CD14-positive monocyte (primary cell): ENCODE data around the gene LGR4. TPM values are rescaled to one million over a fixed set of nuclear protein-coding genes. Genes with fewer than 3 reads are reported as not detected.

Source experiments
- DNase-seq, 3 donors: peaks; one replicate each; pipeline ENCODE4 v3.0.0-alpha.2; 2011 to 2022
- H2AFZ ChIP-seq: 2 replicates; pipeline ENCODE4 v1.6.0; 2012; ENCODE audit warnings: mild to moderate bottlenecking, low read depth, low read length, inconsistent platforms; ENCODE audit not compliant: insufficient read depth, poor library complexity, severe bottlenecking
- H3K27ac ChIP-seq, 2 donors: 1 replicate in 1 of 2; 2 replicates in 1 of 2; pipeline ENCODE4 v1.5.1; 2012 to 2013; ENCODE audit warnings: low read length in 2 of 2, control low read depth in 1 of 2, inconsistent platforms in 1 of 2, low read depth in 1 of 2, mild to moderate bottlenecking in 1 of 2
- H3K27me3 ChIP-seq, 2 donors: one replicate each; pipeline versions ENCODE4 v1.6.0 to v1.6.1; 2011 to 2013; ENCODE audit warnings: low read length in 2 of 2; ENCODE audit not compliant: control insufficient read depth in 2 of 2, insufficient read depth in 2 of 2
- H3K36me3 ChIP-seq, 2 donors: replicated peaks in 1 of 2; 1 replicate in 1 of 2; 2 replicates in 1 of 2; pipeline versions ENCODE4 v1.5.1 to v1.6.1; 2012 to 2013; ENCODE audit warnings: low read length in 2 of 2, control low read depth in 1 of 2, inconsistent platforms in 1 of 2, mild to moderate bottlenecking in 1 of 2; ENCODE audit not compliant: insufficient read depth in 2 of 2, control insufficient read depth in 1 of 2
- H3K4me1 ChIP-seq, 2 donors: 1 replicate in 1 of 2; 2 replicates in 1 of 2; pipeline versions ENCODE4 v1.5.1 to v1.6.1; 2012 to 2013; ENCODE audit warnings: low read length in 2 of 2, control low read depth in 1 of 2, inconsistent platforms in 1 of 2, mild to moderate bottlenecking in 1 of 2, moderate library complexity in 1 of 2; ENCODE audit not compliant: insufficient read depth in 2 of 2, control insufficient read depth in 1 of 2
- H3K4me2 ChIP-seq: replicated peaks from 2 replicates; pipeline ENCODE3; 2012; ENCODE audit warnings: low read length, moderate library complexity, mild to moderate bottlenecking; ENCODE audit not compliant: poor library complexity, severe bottlenecking; ENCODE audit errors: extremely low read depth
- H3K4me3 ChIP-seq, 3 experiments: fragments of 200-600 bp in 1 of 3; sonication (generic) in 1 of 3; replicated peaks in 1 of 3; 1 replicate in 2 of 3; 2 replicates in 1 of 3; pipeline ENCODE4 v1.5.1; 2011 to 2013; ENCODE audit warnings: low read length in 3 of 3, mild to moderate bottlenecking in 3 of 3, control low read depth in 2 of 3, low read depth in 2 of 3, inconsistent platforms in 1 of 3, moderate library complexity in 1 of 3
- H3K79me2 ChIP-seq: 2 replicates; pipeline ENCODE4 v1.6.0; 2012; ENCODE audit warnings: mild to moderate bottlenecking, control low read depth, inconsistent platforms, low read length, moderate library complexity; ENCODE audit not compliant: insufficient read depth
- H3K9ac ChIP-seq: 2 replicates; pipeline ENCODE4 v1.6.0; 2017; ENCODE audit warnings: low read length, mild to moderate bottlenecking; ENCODE audit not compliant: insufficient read depth, poor library complexity, severe bottlenecking
- H3K9me3 ChIP-seq, 2 donors: replicated peaks in 1 of 2; 1 replicate in 1 of 2; 2 replicates in 1 of 2; pipeline versions ENCODE4 v1.5.1 to v1.6.1; 2012 to 2013; ENCODE audit warnings: low read length in 2 of 2, control low read depth in 1 of 2; ENCODE audit not compliant: control insufficient read depth in 1 of 2, insufficient read depth in 1 of 2
- H4K20me1 ChIP-seq: 2 replicates; pipeline ENCODE4 v1.6.0; 2012; ENCODE audit warnings: mild to moderate bottlenecking, low read length, control low read depth, moderate library complexity; ENCODE audit not compliant: insufficient read depth
- H3K27ac Mint-ChIP-seq, 7 donors: one replicate each; pipeline ENCODE4 v1.8.0; 2020; ENCODE audit warnings: mild to moderate bottlenecking in 7 of 7, mixed read lengths in 7 of 7, moderate library complexity in 6 of 7, inconsistent platforms in 2 of 7
- H3K27me3 Mint-ChIP-seq, 3 donors: one replicate each; pipeline ENCODE4 v1.8.0; 2021 to 2022; ENCODE audit warnings: low read depth in 3 of 3, mild to moderate bottlenecking in 3 of 3, mixed read lengths in 3 of 3, moderate library complexity in 3 of 3, inconsistent platforms in 1 of 3
- H3K36me3 Mint-ChIP-seq, 2 donors: one replicate each; pipeline ENCODE4 v1.8.0; 2020; ENCODE audit warnings: mixed read lengths in 2 of 2, inconsistent platforms in 1 of 2, mild to moderate bottlenecking in 1 of 2
- H3K4me1 Mint-ChIP-seq: one replicate; pipeline ENCODE4 v1.8.0; 2020; ENCODE audit warnings: mild to moderate bottlenecking, mixed read lengths
- H3K4me3 Mint-ChIP-seq, 2 donors: one replicate each; pipeline ENCODE4 v1.8.0; 2020; ENCODE audit warnings: mild to moderate bottlenecking in 2 of 2, mixed read lengths in 2 of 2, moderate library complexity in 1 of 2
- H3K9me3 Mint-ChIP-seq, 7 donors: one replicate each; pipeline ENCODE4 v1.8.0; 2020 to 2022; ENCODE audit warnings: mixed read lengths in 7 of 7, mild to moderate bottlenecking in 6 of 7, moderate library complexity in 6 of 7, inconsistent platforms in 2 of 7
- WGBS: methylation state at CpG from one replicate; pipeline ENCODE4 v1.1.5; 2013; ENCODE audit warnings: missing lambda C conversion rate; ENCODE audit not compliant: insufficient coverage; 5-methylcytosine and 5-hydroxymethylcytosine counted together
- intact Hi-C, 2 donors: fragments of 100-400 bp; cut with micrococcal nuclease; formaldehyde crosslinking; loops; one replicate each; pipeline versions ENCODE4 v1.15.0 to v1.15.1; 2023
- polyA plus RNA-seq, 3 donors: library from polyadenylated mRNA; depleted of rRNA in 1 of 3; unstranded in 2 of 3; stranded (reverse) in 1 of 3; fragments of 300-500 nt in 2 of 3; fragments of >200 nt in 1 of 3; fragmentation: Illumina TruSeq in 2 of 3; gene quantifications; 1 replicate in 2 of 3; 2 replicates in 1 of 3; pipeline ENCODE4 v1.2.3, GENCODE V29; 2012 to 2021
- TF ChIP-seq, protein P1 (sequence below): fragments of 200-600 bp; IDR thresholded peaks from one replicate; pipeline ENCODE4 v1.8.0; 2022; ENCODE audit warnings: antibody characterized with exemption, mild to moderate bottlenecking

LGR4 gene
- polyA plus RNA-seq, 3 donors, result 0.67 to 0.92 (median 0.72) TPM

DNA sequence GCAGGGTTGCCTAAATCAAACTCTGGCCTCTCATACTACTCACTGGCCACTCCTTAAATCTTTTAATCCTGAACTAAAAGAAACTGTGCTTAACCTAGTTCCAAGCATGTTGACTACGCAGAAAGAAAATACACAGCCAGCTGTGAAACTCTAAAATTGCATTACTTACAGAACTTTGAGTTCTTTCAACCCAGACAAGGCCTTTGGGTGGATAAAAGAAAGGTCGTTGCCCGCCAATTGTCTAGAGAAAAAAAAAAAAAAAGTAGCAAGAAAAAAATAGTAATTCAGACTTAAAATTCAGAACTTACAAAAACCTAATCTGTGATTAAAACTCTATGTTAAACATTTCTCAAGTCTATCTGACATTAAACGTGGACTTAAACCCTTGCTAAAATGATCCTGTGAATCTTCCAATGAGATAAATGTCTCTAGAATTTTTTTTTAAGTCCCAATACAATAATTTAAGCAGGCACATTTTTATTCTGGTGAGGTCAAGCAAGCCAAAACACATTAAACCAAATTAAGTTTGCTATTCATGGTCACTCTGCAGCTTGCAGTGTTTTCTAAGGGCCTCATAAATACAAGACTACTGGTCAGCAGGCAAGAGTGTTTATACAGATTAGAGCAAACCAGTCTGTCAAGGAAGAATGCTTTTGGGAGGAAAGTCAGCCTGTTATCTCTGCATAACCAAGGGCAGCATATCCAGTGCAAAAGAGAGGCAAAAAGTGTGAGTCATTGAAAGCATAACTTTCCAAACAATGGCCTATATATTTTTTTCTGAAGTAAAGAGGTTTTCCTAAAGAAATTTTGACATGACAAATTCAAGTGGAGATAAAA, 80.1 kb downstream of the LGR4 start:
- Mint-ChIP-seq H3K9me3 (no peaks in the 10 kb centered on the region), H3K4me3 (no peak overlapping the region), H3K27ac (no peak overlapping the region), H3K4me1 (no peaks in the 10 kb centered on the region), H3K36me3 (no peaks in the 10 kb centered on the region), H3K27me3 (no peaks in the 10 kb centered on the region)
- intact Hi-C loops, result no loop called here
- no peaks in the 10 kb centered on the region for H3K27me3 ChIP-seq
- H3K4me1 ChIP-seq, result no peaks in the 10 kb centered on the region
- no peaks in the 10 kb centered on the region for H3K79me2 ChIP-seq
- no peak overlapping the region for H3K4me2 ChIP-seq
- WGBS, result no CpG with 5 or more reads among the region's 4 CpGs
- H3K9ac ChIP-seq, result no peak overlapping the region
- no peak overlapping the region for H2AFZ ChIP-seq
- no peak for DNase-seq
- TF ChIP-seq, protein P1, sequence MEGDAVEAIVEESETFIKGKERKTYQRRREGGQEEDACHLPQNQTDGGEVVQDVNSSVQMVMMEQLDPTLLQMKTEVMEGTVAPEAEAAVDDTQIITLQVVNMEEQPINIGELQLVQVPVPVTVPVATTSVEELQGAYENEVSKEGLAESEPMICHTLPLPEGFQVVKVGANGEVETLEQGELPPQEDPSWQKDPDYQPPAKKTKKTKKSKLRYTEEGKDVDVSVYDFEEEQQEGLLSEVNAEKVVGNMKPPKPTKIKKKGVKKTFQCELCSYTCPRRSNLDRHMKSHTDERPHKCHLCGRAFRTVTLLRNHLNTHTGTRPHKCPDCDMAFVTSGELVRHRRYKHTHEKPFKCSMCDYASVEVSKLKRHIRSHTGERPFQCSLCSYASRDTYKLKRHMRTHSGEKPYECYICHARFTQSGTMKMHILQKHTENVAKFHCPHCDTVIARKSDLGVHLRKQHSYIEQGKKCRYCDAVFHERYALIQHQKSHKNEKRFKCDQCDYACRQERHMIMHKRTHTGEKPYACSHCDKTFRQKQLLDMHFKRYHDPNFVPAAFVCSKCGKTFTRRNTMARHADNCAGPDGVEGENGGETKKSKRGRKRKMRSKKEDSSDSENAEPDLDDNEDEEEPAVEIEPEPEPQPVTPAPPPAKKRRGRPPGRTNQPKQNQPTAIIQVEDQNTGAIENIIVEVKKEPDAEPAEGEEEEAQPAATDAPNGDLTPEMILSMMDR, result no peak
- no peaks in the 10 kb centered on the region for H4K20me1 ChIP-seq
- no peak overlapping the region for H3K4me3 ChIP-seq
- no peaks in the 10 kb centered on the region for H3K36me3 ChIP-seq
- H3K27ac ChIP-seq, result no peak overlapping the region
- no peaks in the 10 kb centered on the region for H3K9me3 ChIP-seq

DNA sequence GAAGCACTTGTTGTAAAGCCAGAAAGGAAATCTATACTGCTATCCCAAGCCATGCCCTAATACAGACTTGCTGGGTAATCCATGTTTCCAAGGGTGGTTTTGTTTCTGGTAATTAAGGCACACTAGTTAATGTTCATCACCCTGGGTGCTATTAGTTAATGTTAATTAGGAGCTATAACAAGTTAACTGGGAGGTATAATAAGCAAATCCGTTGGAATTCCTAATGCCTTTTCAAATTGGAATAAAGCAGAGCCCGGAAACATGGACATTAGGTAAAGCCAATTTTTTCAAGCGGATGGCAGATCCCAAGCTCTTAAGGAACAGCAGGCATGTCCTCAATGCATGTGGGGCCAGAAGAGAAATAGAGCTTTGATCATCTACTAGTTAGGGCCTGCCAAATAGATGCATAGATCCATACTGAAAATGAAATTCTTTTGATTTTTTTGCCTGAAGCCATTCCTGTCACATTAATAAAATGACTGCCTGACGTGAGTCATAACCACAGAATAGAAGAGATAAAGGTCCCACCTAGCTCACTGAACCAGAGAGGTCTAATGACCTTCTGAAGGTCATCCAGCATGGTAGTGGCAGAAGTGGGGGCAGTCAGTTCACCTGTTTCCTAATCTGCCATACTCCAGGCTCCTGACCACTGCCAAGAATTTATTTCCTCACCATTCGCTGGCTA, 81.1 kb downstream of the LGR4 start:
- TF ChIP-seq, protein P1, result no peak
- Mint-ChIP-seq H3K27ac (no peak overlapping the region), H3K9me3 (peaks cover 0 to 3% (median 0%) of the 10 kb centered on the region in 7 donors), H3K4me1 (no peaks in the 10 kb centered on the region), H3K27me3 (no peaks in the 10 kb centered on the region), H3K4me3 (no peak overlapping the region), H3K36me3 (no peaks in the 10 kb centered on the region)
- Histone ChIP-seq H3K36me3 (no peaks in the 10 kb centered on the region), H3K4me1 (no peaks in the 10 kb centered on the region), H4K20me1 (no peaks in the 10 kb centered on the region), H3K4me2 (no peak overlapping the region), H3K27me3 (no peaks in the 10 kb centered on the region), H3K79me2 (no peaks in the 10 kb centered on the region), H2AFZ (no peak overlapping the region), H3K27ac (no peak overlapping the region), H3K4me3 (no peak overlapping the region), H3K9ac (no peak overlapping the region), H3K9me3 (no peaks in the 10 kb centered on the region)
- WGBS, result 92% methylated on average over 3 of the region's 5 CpGs
- intact Hi-C loops, result no loop called here
- DNase-seq, result no peak
